Adipocyte (in vitro differentiated cells): ENCODE data around the gene TMEM107.

Source experiments
- DNase-seq: peaks from one replicate; pipeline ENCODE4 v3.0.0-alpha.2; 2015; ENCODE audit warnings: low read depth
- H3K27me3 ChIP-seq: replicated peaks from 2 replicates; pipeline ENCODE4 v1.7.0; 2013; ENCODE audit warnings: mild to moderate bottlenecking, low read length, moderate library complexity; ENCODE audit not compliant: control insufficient read depth, insufficient read depth
- H3K36me3 ChIP-seq: 2 replicates; pipeline ENCODE4 v1.7.0; 2013; ENCODE audit warnings: low read length, mild to moderate bottlenecking, moderate library complexity; ENCODE audit not compliant: control insufficient read depth, insufficient read depth, severe bottlenecking
- H3K4me1 ChIP-seq: 2 replicates; pipeline ENCODE4 v1.7.0; 2013; ENCODE audit warnings: mild to moderate bottlenecking, low read length, moderate library complexity; ENCODE audit not compliant: control insufficient read depth, insufficient read depth
- H3K4me3 ChIP-seq: 2 replicates; pipeline ENCODE4 v1.7.0; 2013; ENCODE audit warnings: mild to moderate bottlenecking, low read length, moderate library complexity
- H3K9ac ChIP-seq: 2 replicates; pipeline ENCODE4 v1.7.0; 2013; ENCODE audit warnings: mild to moderate bottlenecking, low read length, moderate library complexity
- H3K9me3 ChIP-seq: 2 replicates; pipeline ENCODE4 v1.7.0; 2013; ENCODE audit warnings: mild to moderate bottlenecking, low read length, moderate library complexity; ENCODE audit not compliant: control insufficient read depth

The TMEM107 gene

DNA sequence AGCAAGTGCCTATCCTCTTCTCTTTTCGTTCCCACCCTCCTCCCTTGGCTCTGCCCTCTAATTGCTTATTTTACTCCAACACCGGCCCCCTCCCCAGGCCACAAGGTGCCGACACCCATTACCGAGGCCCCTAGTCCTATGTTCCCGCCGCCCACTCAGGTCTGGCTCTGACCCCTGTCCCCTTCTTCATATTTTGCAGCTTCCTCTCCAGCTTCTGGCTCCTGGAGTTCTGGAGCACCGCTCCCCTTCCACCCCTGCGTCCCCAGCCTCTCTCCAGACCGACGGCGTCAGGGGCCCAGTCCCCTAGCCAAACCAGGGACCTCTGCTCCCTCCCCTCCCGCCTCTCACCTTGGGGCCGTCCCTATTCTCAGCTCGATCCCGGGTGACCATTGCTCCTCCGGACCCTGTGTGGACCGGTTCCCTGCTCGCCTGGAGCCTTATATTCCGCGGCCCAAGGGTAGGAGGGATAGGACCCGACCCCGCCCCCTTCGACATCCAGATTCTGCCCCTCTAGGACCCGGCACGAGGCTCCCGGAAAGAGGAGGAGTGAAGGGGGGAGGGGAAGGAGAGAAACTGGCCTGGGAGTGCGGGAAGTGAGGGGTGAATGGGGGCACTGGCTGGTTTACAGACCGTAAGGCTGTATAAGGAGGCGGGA, 52.4 kb downstream of the TMEM107 start, which contains the start of gene HES7:
Gene HES7 (minus strand): TSS at position 412 of the 655 bp plus-strand sequence. CDS start 22 bp downstream, at position 390.
- H3K4me3 ChIP-seq, result peak within 1 kb of the TSS; percentile 78
- no peaks in the 10 kb centered on the region for H3K36me3 ChIP-seq
- H3K4me1 ChIP-seq, result peaks cover 48% of the 10 kb centered on the region
- peaks cover 10% of the 10 kb centered on the region for H3K27me3 ChIP-seq
- no peaks in the 10 kb centered on the region for H3K9me3 ChIP-seq
- H3K9ac ChIP-seq, result peak within 1 kb of the TSS; percentile 18
- DNase-seq, result peak; percentile 53

DNA sequence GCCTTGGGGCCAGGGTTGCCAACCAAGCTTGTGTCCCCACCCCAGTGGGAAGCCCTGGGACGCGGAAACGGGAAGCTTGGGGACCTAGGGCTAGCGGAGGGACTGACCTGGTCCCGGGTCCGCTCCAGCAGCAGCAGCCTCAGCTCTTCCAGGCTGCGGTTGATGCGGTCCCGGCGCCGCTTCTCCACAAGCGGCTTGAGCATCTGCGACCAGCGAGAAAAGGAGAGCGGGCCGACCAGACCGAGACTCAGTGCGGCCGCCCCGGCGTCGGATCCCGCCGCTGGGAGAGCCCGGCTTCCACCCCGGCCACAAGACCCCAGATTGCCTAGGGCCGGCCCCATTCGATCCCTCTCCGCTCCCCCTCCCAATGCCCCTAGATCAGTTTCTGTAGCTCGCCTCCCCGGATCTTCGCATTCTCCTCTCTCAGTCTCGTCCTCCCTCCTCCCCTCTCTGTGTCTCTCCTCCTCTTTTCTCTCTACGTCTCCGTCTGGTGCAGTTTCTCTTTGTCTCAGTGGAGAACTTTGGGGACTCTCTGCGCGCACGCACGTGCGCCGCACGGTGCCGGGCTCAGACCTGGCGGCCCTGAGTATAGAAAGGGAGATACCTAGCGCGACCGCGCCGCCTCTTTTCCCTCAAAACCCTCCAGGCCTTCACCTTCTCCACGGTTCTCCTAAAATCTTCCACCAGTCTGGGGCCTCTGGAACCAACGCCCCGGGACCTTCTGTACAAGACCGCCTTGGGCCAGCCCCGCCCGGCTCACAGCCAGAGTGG, 53.1 kb downstream of the TMEM107 start:
- peak overlapping the region; percentile 18 for H3K9ac ChIP-seq
- peak; percentile 62 for DNase-seq
- H3K4me3 ChIP-seq, result peak overlapping the region; percentile 78
- peaks cover 10% of the 10 kb centered on the region for H3K27me3 ChIP-seq
- H3K9me3 ChIP-seq, result no peaks in the 10 kb centered on the region
- H3K36me3 ChIP-seq, result no peaks in the 10 kb centered on the region
- peaks cover 54% of the 10 kb centered on the region for H3K4me1 ChIP-seq
